SH-SY5Y (cell line): ENCODE data around the gene ITPR1.
A peak's percentile ranks its signal among the peaks of the same experiment; 100 is the strongest.

ENCODE experiments used
- GATA2 ChIP-seq: IDR thresholded peaks from 2 replicates; pipeline ENCODE4 v1.6.1; 2011; ENCODE audit warnings: mild to moderate bottlenecking, low read depth, low read length
- GATA3 ChIP-seq: IDR thresholded peaks from 2 replicates; pipeline ENCODE4 v1.6.1; 2011; ENCODE audit warnings: low read depth, mild to moderate bottlenecking, low read length, moderate library complexity

ITPR1 gene

DNA sequence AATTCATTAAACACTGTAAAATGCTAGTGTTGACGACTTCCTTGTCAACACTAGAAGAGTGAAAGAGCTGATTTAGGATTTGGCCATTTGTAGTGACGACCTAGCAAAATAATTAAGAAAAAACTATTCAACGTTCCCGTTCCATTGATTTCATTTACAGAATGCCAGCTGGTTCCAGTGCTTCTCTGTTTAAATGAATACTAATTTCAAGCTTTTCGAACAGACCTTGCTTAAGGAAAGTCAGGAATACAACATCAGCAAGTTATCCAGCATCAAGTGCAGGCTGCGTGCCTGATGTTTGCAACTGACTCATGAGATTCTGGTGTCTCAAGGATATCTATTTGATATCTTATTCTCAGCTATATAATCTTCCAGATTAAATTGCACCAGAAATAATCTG, 387.7 kb downstream of the ITPR1 start:
- TF ChIP-seq GATA3 (no peak), GATA2 (no peak)

DNA sequence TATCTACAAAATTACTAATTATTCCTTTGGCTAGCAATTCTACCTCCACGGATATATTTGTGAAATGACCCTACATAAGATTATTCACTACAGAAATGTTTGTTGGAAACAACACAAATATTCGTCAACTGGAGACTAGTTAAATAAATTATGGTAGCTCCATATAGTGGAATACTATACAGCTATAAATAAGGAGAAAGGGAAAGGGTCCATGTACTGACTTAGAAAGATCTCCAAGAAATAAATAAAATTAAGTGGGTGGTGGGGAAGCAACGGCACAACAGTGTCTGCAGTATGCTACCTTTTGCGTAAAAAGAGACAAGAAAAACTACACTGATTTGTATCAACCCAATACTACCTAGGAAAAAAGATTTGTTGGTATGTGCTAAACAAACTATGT, 389.4 kb downstream of the ITPR1 start:
- TF ChIP-seq GATA3: no peak
- TF ChIP-seq GATA2: no peak

DNA sequence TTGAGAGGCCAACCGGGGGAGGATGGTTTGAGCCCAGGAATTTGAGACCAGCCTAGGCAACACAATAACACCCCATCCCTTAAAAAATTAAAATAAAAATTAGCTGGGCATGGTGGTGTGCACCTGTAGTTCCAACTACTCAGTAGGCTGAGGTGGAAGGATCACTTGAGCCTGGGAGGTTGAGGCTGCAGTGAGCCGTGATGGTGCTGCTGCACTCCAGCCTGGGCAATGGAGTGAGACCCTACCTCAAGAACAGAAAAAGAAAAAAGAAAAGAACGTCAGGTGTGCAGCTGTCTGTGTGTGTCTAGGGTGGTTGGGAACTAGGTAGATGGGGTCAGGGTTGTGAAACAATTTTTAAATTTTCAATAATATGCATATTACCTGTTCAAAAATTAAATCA, 389.9 kb downstream of the ITPR1 start:
- TF ChIP-seq GATA3 (no peak), GATA2 (no peak)

DNA sequence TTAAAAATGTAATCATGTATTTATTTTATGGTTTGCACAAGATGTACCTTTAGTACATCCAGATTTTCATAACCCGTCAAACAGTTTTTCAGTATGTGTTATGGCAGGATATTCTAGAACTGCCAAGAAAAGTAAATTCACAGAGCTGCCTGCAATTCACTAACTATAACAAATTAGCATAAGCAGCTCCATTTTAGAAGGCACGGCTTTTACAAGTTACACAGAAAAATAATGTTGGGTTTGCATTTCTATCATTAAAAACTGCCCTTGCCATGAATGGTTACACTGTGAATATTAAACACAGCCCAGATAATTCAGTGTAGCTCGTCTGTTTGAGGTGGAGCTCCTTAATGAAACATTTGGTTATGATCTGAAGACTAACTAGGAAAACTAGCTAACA, 391.7 kb downstream of the ITPR1 start:
- no peak for TF ChIP-seq GATA3

DNA sequence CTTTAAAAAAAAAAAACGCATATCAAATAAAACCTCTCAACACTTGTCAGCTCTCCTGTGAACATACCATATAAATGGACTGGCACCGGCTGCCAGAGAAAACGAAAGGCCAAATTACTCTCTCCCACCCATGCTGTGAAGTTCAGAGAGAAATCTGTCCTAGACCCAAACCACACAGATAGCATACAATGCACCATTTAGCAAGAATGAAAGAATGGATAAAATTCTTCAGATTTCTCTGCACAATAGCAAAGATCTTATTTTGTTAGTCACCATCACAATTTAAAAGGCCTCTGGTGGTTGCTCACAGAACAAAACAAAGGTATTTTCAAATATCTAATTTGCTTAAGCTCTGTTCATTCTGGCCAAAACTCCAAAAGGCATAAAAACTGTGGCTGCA, 392.2 kb downstream of the ITPR1 start:
- TF ChIP-seq GATA3 (no peak), GATA2 (no peak)

DNA sequence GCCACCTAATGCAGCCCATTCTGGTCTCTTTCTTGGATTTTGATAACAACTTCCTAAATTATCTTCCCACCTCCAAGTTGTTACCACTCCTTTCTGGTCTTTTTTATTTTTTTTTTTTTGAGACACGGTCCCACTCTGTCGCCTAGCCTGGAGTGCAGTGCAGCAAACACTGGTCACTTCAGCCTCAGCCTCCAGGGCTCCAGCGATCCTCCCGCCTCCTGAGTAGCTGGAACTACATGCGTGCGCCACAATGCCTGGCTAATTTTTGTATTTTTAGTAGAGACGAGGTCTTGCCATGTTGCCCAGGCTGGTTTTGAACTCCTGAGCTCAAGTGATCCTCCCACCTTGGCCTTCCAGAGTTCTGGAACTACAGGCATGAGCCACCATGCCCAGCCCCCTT, 393.3 kb downstream of the ITPR1 start:
- TF ChIP-seq GATA3 (no peak), GATA2 (no peak)

DNA sequence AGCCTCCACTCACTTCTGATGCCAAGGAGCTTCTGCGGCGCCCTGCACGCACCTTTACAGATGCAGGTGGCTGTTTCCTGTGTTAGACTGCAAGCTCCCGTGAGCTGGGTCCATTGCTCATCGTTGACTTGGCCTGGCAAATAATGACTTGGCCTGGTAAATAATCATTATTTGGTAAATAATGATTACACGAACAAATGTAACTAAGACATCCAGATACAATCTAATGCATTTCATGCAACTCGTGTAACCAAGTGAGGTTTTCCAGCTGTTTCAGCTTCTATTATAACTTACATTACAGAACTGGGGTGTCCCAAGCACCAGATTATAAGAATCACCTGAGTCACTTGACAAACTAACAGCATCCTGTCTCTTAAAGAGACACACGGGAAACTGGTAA, 394.0 kb downstream of the ITPR1 start:
- no peak for TF ChIP-seq GATA3
- TF ChIP-seq GATA2: no peak

DNA sequence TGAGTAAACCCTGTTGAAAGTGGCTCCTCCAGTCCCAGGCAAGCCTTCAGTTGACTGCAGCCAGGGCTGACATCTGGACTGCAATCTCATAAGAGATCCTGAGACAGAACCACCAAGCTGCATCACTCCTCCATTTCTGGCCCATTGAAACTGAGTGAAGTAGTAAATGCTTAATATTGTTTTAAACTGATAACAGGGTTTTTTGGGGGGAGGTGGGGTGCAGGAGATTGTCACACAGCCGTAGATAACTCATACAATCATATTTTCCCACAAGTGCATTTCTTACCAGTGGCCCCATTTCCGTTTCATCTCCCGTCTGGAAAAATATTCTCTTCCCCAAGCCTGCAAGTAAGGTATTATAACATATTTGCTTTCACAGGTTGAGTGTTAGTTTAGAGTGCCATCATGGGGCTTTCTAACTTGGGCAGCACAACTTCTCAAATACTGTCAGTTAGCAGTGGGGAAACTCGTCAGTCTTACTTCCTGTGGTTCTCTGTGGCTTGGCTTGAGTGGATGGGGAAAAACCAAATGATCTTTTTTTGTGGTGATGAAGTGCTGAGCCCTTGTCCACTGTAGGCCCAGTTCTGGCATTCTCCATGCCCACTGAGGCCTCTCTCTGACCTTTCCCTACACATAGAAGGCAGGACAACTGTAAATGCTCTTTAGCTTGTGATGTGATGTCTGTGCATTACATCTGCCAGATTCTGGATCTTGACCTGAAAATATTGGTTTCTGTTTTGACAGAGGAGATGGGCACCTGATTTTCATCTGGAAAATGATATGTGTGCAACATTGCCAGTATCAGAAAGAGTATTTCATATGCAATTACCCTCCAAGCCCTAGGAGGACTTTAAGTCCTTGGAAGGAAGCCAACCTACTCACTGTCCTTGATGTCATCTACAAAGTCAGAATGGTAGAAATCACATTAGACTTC, 396.0 kb downstream of the ITPR1 start:
- TF ChIP-seq GATA2: peak; percentile 53; the same call in 1 of the 2 replicates
- no peak for TF ChIP-seq GATA3

DNA sequence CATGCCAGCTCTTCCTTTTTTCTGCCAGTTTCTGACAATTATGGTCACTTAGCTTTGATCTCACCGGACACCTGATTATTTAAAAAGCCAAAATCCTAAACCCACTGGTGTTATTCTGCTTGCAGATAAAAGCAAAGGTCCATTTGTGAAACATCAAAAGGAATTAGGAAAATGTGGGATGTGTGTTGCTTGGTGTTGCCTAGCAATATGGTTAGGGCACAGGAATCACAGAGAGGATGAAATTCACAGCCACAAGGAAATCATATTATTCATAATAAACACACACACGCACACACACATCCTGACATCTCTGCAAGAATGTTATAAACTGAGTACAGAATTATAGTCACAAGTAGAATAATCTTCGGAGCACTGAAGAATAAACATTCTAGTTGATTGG, 396.7 kb downstream of the ITPR1 start:
- TF ChIP-seq GATA3: no peak
- TF ChIP-seq GATA2: no peak

DNA sequence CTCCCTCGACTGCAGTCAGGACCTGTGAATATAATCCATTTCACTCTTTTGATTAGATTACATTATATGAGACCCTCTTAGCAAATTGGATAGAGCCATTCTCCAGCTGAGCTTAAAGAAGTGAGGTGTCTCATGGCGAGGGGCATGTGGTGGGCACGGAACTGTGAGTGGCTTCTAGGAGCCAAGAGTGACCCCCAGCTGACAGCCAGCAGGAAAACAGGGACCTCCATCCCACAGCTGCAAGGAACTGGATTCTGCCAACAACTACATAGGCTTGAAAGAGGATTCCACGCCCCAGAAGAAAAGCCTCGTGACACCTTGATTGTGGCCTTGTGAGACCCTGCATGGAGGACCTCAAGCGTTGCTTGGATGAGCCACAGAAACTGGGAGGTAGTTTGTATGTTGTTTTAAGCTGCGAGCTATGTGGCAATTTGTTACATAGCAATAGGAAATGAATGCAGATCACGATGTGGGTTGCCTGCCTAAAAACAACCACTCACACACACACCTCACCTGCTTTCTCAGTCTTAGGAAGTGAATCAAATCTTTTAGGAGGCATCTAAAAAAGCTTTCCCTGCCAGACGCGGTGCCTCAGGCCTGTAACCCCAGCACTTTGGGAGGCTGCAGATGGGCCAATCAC, 401.9 kb downstream of the ITPR1 start:
- no peak for TF ChIP-seq GATA3
- TF ChIP-seq GATA2: no peak

DNA sequence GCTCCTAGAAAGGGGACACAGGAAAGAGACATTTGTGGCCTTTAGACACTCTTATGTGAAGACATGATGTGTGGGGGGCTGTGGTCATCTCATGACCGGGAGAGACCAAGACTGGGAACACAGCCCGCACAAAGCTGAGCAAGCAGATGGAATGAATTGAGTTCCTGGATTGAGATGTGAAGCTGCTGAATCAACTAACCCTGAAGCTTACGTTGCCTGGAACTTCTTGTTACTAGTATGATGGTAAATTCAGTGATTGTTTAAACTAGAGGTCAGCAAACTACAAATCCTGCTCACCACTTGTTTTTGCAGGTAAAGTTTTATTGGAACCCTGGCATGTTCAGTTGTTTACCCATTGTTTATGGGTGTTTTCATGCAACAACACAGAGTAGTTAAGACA, 402.7 kb downstream of the ITPR1 start:
- TF ChIP-seq GATA3 (no peak), GATA2 (no peak)
